ENCODE data around the gene ST3GAL3.

Gene ST3GAL3

GRCh38 chr1:43970911-43971310 is 263.6 kb downstream of the ST3GAL3 start:
- DNase-seq, result no peak

GRCh38 chr1:43971336-43971980 is 264.1 kb downstream of the ST3GAL3 start:
- no peak for DNase-seq

- DNase-seq, result no peak
These were observed 266.7 kb downstream of the ST3GAL3 start for GRCh38 chr1:43973981-43974442.

GRCh38 chr1:43974443-43975248 is 267.3 kb downstream of the ST3GAL3 start, which contains the start of gene ATP6V0B:
TSS of gene ATP6V0B (plus strand) at chr1:43974960. CDS start at chr1:43975041, 81 bp downstream.
- DNase-seq, result peak; percentile 97

GRCh38 chr1:43975249-43975961 is 268.1 kb downstream of the ST3GAL3 start:
- peak; percentile 83 for DNase-seq

- no peak for DNase-seq
These were observed 268.7 kb downstream of the ST3GAL3 start for GRCh38 chr1:43976045-43976444.

- DNase-seq, result no peak
These were observed 269.6 kb downstream of the ST3GAL3 start for GRCh38 chr1:43976890-43977289.

- DNase-seq, result no peak
These were observed 270.3 kb downstream of the ST3GAL3 start for GRCh38 chr1:43977376-43978263.

- DNase-seq, result no peak
These were observed 270.9 kb downstream of the ST3GAL3 start for GRCh38 chr1:43978264-43978550.

GRCh38 chr1:43978551-43979260 is 271.4 kb downstream of the ST3GAL3 start, which contains the start of gene B4GALT2:
TSS of gene B4GALT2 (plus strand) at chr1:43979210. CDS start at chr1:43981161, 1,951 bp downstream.
- DNase-seq, result peak; percentile 51

GRCh38 chr1:43979261-43979527 is 271.9 kb downstream of the ST3GAL3 start:
- DNase-seq, result no peak

GRCh38 chr1:43979528-43980254 is 272.4 kb downstream of the ST3GAL3 start:
- peak; percentile 38 for DNase-seq

GRCh38 chr1:43980255-43981134 is 273.2 kb downstream of the ST3GAL3 start:
- DNase-seq, result no peak

Measured in OCI-M1 (cell line).